Lower leg skin (tissue), 4 donors: Measurements from ENCODE around the gene NFKBIA. TPM values are rescaled to one million over a fixed set of nuclear protein-coding genes. Genes with fewer than 3 reads are reported as not detected.

Source experiments
- DNase-seq, 2 donors: peaks; one replicate each; pipeline ENCODE4 v3.0.0-alpha.2; 2019; ENCODE audit warnings: low spot score in 2 of 2
- H3K4me3 ChIP-seq: fragments of 200-600 bp; sonication (generic); 2 replicates; pipeline ENCODE4 v1.5.1; 2017; ENCODE audit warnings: mild to moderate bottlenecking, low read depth; ENCODE audit not compliant: poor library complexity, severe bottlenecking
- POLR2A ChIP-seq, 2 donors: fragments of 450-650 bp; IDR thresholded peaks; one replicate each; pipeline ENCODE4 v1.6.1; 2016 to 2017; ENCODE audit warnings: antibody characterized with exemption in 2 of 2, mild to moderate bottlenecking in 1 of 2, moderate library complexity in 1 of 2
- WGBS, 2 donors: methylation state at CpG; one replicate each; pipeline ENCODE4 v1.1.5; 2018; 5-methylcytosine and 5-hydroxymethylcytosine counted together
- intact Hi-C: fragments of 100-400 bp; cut with DNase I; formaldehyde crosslinking; loops from one replicate; pipeline ENCODE4 v1.15.0; 2023; ENCODE audit warnings: low total_unique reads
- total RNA-seq, 4 donors: library from RNA; depleted of rRNA; stranded (reverse); fragments of >200 nt; gene quantifications; one replicate each; pipeline ENCODE4 v1.1.0, GENCODE V29; 2016
- TF ChIP-seq, protein P1 (sequence below), 3 donors: fragments of 450-650 bp; IDR thresholded peaks; one replicate each; pipeline ENCODE4 v1.5.1; 2016; ENCODE audit warnings: antibody characterized with exemption in 3 of 3, mild to moderate bottlenecking in 3 of 3, moderate library complexity in 2 of 3

Gene NFKBIA
- total RNA-seq, 4 donors from 2014 or later = 431 to 923 (median 565) TPM

DNA sequence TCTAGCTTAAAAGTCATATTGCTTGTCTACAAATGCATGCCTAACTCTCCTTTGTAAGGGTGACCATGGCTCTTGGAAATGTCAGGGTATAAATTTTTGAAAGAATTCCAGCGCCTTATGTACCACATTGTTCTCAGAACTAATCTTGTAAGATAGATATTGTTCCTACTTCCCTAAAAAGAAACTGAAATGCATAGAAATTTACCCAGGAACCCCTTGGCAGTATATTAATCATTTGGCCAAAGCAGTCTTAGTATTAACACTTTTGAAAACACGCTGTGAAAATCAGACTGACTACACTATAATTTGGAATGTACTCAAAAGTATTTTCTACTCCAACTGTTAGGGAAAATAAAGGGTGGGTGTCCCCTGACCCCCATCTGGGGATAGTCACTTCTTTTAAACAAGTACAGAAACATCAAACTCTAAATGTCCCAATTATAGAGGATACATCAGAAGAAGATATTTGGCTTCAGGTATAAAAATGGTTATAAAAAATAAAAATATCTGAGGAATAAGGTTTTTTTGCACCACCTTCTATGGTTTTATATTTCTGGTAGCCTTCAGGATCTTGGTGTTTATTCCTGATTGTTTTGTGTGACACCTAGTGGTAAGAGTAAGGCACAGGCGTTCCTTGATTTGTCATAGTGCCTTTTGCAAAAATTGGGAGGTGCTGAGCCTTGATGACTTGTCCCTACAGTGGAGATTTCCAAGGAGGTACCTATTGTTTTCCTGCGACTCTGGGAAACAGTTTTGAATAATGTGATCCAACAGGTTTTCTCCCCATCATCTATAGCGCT, 2.2 kb upstream of the NFKBIA start:
- TF ChIP-seq, protein P1, sequence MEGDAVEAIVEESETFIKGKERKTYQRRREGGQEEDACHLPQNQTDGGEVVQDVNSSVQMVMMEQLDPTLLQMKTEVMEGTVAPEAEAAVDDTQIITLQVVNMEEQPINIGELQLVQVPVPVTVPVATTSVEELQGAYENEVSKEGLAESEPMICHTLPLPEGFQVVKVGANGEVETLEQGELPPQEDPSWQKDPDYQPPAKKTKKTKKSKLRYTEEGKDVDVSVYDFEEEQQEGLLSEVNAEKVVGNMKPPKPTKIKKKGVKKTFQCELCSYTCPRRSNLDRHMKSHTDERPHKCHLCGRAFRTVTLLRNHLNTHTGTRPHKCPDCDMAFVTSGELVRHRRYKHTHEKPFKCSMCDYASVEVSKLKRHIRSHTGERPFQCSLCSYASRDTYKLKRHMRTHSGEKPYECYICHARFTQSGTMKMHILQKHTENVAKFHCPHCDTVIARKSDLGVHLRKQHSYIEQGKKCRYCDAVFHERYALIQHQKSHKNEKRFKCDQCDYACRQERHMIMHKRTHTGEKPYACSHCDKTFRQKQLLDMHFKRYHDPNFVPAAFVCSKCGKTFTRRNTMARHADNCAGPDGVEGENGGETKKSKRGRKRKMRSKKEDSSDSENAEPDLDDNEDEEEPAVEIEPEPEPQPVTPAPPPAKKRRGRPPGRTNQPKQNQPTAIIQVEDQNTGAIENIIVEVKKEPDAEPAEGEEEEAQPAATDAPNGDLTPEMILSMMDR (IDR thresholded peaks at IDR 0.05) = peak in 1 of 3 donors; percentile 55
- TF ChIP-seq POLR2A (IDR thresholded peaks at IDR 0.05) = no peak
- 13 to 15% methylated on average over 5 of the region's 5 CpGs for WGBS, 2 donors
- DNase-seq = peak in 1 of 2 donors; percentile 68
- intact Hi-C loops = loop anchor here (10.0 kb wide), 1 partner anchor 172 kb away; no protein-coding TSS in a partner anchor
- H3K4me3 ChIP-seq = no peak overlapping the region

DNA sequence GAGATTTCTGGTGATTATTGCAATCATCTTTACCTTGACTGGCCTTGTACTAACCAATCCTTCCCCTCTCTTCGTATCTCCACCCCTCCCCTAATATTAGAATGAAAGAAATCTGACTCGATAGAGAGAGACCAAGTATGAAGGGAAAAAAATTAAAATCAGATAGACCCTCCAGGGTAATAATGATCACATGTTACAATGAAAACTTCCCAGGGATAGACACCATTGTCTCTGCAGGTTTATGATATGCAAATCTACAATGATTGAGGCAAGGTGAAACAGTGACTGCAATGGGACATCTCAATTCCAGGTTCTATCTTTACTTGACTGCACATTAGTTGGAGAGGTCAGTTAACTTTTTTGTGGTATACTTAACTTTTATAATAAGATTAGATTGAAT, 1.5 kb upstream of the NFKBIA start:
- intact Hi-C loops = loop anchor here (10.0 kb wide), 1 partner anchor 171 kb away; no protein-coding TSS in a partner anchor
- 25 to 38% methylated on average over 2 of the region's 2 CpGs for WGBS, 2 donors
- TF ChIP-seq, protein P1 (IDR thresholded peaks at IDR 0.05) = no peak
- no peak for TF ChIP-seq POLR2A (IDR thresholded peaks at IDR 0.05)
- no peak overlapping the region for H3K4me3 ChIP-seq
- no peak for DNase-seq

GRCh38 chr14:35405304-35405996, 901 bp upstream of the NFKBIA start:
- no peak for TF ChIP-seq POLR2A (IDR thresholded peaks at IDR 0.05)
- TF ChIP-seq, protein P1 (IDR thresholded peaks at IDR 0.05) = no peak
- 34 to 38% methylated on average over 14 of the region's 14 CpGs for WGBS, 2 donors
- H3K4me3 ChIP-seq = peak overlapping the region; percentile 86
- DNase-seq = peak in 1 of 2 donors; percentile 59
- intact Hi-C loops = loop anchor here (10.0 kb wide), 1 partner anchor 171 kb away; no protein-coding TSS in a partner anchor

- H3K4me3 ChIP-seq = peak overlapping the region; percentile 86
- intact Hi-C loops = loop anchor here (5.0 to 10.0 kb wide), 2 partner anchors 67 to 169 kb away; no protein-coding TSS in a partner anchor
- peak; percentile 96 to 99 for DNase-seq
- no peak for TF ChIP-seq POLR2A (IDR thresholded peaks at IDR 0.05)
- TF ChIP-seq, protein P1 (IDR thresholded peaks at IDR 0.05) = peak in 1 of 3 donors; percentile 57
- WGBS, 2 donors = 0 to 1% methylated on average over 34 to 45 of the region's 81 CpGs
Measured at GRCh38 chr14:35403603-35404448, 723 bp downstream of the NFKBIA start.

DNA sequence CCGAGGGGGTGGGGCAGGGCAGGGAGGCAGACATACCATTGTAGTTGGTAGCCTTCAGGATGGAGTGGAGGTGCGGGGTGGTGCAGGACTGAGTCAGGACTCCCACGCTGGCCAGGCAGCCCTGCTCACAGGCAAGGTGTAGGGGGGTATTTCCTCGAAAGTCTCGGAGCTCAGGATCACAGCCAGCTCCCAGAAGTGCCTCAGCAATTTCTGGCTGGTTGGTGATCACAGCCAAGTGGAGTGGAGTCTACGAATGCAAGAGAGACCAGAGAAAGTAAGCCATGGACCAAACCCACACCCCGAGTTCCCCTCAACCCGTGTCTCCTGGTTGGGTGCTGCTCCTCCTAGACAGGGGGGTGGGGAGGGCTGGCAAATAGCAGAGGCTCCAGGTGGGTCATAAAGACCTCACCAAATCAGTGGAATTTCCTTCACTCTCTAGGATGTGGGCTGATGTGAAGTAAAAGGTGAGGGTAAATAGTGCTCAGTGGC, 1.4 kb downstream of the NFKBIA start:
- peak in 1 of 2 donors; percentile 46 for DNase-seq
- 6 to 7% methylated on average over 8 of the region's 8 CpGs for WGBS, 2 donors
- intact Hi-C loops = loop anchor here (5.0 to 10.0 kb wide), 2 partner anchors 66 to 168 kb away; no protein-coding TSS in a partner anchor
- peak overlapping the region; percentile 78 for H3K4me3 ChIP-seq
- TF ChIP-seq, protein P1 (IDR thresholded peaks at IDR 0.05) = no peak
- no peak for TF ChIP-seq POLR2A (IDR thresholded peaks at IDR 0.05)
